ENCODE measurements around the gene ATP10A. TPM values are rescaled to one million over a fixed set of nuclear protein-coding genes. Genes with fewer than 3 reads are reported as not detected.

Gene ATP10A
- total RNA-seq, 2 donors from 2014 or later, result 5.6 to 14.3 TPM

DNA sequence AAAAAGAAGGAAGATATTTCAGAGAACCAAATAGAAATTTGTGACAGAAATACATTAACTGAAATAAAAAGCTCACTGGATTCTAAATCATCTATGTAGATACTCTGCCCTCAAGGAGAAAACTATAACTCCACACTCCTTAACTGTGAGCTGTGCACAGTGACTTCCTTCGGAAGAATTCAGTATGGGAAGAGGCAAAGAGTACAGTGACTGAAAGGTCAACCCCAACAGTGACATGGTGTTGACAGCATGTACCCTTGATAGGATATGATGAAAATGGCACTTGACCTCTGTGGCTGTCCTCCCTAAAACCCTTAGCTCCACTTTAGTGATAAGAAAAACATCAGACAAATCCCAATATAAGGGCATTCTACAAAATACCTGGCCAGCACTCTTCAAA lies 165.5 kb downstream of the ATP10A start:
- H3K9me3 ChIP-seq, result no peaks in the 10 kb centered on the region
- no peaks in the 10 kb centered on the region for H3K4me1 ChIP-seq (replicated peaks)
- intact Hi-C loops (cut with DNase I), result loop anchor here (10.0 kb wide), 1 partner anchor 193 kb away; no protein-coding TSS in a partner anchor
- H3K27ac ChIP-seq, result no peak overlapping the region
- WGBS, result 95% methylated on average over 1 of the region's 1 CpG
- no peaks in the 10 kb centered on the region for H3K27me3 ChIP-seq (replicated peaks; ENCODE audit: insufficient read depth)
- H3K4me3 ChIP-seq, result no peak overlapping the region
- no peak for DNase-seq (ENCODE audit: low spot score)
- no peaks in the 10 kb centered on the region for H3K36me3 ChIP-seq
- TF ChIP-seq POLR2AphosphoS5 (IDR thresholded peaks at IDR 0.05) (no peak), POLR2A (IDR thresholded peaks at IDR 0.05) (no peak)
- TF ChIP-seq, protein P1, sequence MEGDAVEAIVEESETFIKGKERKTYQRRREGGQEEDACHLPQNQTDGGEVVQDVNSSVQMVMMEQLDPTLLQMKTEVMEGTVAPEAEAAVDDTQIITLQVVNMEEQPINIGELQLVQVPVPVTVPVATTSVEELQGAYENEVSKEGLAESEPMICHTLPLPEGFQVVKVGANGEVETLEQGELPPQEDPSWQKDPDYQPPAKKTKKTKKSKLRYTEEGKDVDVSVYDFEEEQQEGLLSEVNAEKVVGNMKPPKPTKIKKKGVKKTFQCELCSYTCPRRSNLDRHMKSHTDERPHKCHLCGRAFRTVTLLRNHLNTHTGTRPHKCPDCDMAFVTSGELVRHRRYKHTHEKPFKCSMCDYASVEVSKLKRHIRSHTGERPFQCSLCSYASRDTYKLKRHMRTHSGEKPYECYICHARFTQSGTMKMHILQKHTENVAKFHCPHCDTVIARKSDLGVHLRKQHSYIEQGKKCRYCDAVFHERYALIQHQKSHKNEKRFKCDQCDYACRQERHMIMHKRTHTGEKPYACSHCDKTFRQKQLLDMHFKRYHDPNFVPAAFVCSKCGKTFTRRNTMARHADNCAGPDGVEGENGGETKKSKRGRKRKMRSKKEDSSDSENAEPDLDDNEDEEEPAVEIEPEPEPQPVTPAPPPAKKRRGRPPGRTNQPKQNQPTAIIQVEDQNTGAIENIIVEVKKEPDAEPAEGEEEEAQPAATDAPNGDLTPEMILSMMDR (IDR thresholded peaks at IDR 0.05), result no peak

DNA sequence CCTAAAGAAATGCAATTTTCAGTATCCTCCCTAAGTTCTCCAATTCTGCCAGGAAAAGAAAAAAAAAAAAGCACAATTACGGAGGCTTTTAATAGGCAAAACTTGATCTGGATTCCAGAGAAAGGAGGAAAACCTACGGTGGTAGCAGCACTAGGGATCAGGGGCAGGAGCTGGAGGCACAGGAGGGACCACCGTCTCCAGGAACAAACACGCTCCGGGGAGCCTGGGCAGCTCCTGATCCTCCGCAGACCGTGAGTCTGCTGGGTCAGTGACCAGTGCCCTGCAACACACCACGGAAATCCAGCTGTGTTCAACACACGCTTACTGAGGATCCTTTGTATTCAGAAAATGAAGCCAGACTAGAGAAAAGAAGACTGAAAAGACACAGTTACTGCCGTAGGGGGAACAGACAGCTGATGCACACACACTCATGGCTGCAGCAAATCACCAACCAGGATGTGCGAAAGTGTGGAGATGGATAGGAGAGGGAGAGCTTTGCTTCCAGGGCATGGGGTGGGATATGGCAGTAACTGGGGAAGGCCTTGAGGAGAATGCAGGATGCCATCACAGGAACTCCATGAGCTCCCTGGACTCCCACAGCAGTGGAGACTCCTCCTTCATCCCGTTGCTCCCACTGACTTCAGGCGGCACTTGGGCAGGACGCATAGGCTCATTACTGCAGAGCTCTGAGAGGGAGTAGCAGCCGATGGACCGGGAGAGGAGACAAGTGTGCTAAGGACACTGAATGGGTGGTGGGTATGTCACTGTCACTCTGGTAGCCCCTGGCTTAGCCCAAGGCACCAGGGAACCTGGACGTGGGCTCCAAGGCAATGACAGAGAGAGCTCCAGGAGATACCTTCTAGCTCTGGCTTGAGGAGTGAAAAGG lies 167.0 kb downstream of the ATP10A start:
- no peak for DNase-seq (ENCODE audit: low spot score)
- no peak overlapping the region for H3K4me3 ChIP-seq
- no peaks in the 10 kb centered on the region for H3K9me3 ChIP-seq
- intact Hi-C loops (cut with DNase I), result loop anchor here (2.0 to 10.0 kb wide), 2 partner anchors 191 to 237 kb away; no protein-coding TSS in a partner anchor
- TF ChIP-seq, protein P1 (IDR thresholded peaks at IDR 0.05), result no peak
- no peak for TF ChIP-seq POLR2A (IDR thresholded peaks at IDR 0.05)
- no peak for TF ChIP-seq POLR2AphosphoS5 (IDR thresholded peaks at IDR 0.05)
- no peak overlapping the region for H3K27ac ChIP-seq
- 89% methylated on average over 17 of the region's 17 CpGs for WGBS
- H3K36me3 ChIP-seq, result no peaks in the 10 kb centered on the region
- no peaks in the 10 kb centered on the region for H3K27me3 ChIP-seq (replicated peaks; ENCODE audit: insufficient read depth)
- H3K4me1 ChIP-seq (replicated peaks), result no peaks in the 10 kb centered on the region

DNA sequence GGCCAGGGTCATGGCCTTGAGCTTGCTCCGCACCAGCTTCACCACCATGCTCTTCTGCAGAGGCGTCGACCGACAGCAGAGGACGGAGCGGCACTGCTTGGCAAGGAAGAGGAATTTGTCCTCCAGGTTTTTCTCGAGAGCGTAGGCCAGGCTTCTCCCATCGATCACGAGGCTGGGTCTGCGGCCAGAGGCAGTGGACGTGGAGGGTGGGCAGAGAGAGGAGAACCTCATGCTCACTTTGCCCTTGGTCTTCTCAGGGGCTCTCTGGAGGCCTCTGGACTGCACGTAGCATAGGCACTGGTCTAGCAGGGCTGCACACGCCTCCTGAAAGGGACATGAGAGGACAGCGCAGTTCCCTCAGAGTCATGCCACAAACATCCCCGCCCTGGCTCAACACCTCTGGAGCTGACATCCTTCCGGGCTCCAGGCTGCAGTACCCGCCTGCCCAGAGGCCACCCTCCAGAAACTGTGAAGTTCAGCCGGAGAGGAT lies 168.3 kb downstream of the ATP10A start:
- Histone ChIP-seq H3K27ac (no peak overlapping the region), H3K27me3 (replicated peaks; ENCODE audit: insufficient read depth) (no peaks in the 10 kb centered on the region), H3K36me3 (no peaks in the 10 kb centered on the region), H3K4me1 (replicated peaks) (no peaks in the 10 kb centered on the region), H3K9me3 (no peaks in the 10 kb centered on the region), H3K4me3 (no peak overlapping the region)
- no peak for DNase-seq (ENCODE audit: low spot score)
- WGBS, result 96% methylated on average over 19 of the region's 19 CpGs
- intact Hi-C loops (cut with DNase I), result loop anchor here (2.0 to 10.0 kb wide), 2 partner anchors 190 to 238 kb away; no protein-coding TSS in a partner anchor
- TF ChIP-seq POLR2AphosphoS5 (IDR thresholded peaks at IDR 0.05), result no peak
- no peak for TF ChIP-seq POLR2A (IDR thresholded peaks at IDR 0.05)
- TF ChIP-seq, protein P1 (IDR thresholded peaks at IDR 0.05), result no peak

DNA sequence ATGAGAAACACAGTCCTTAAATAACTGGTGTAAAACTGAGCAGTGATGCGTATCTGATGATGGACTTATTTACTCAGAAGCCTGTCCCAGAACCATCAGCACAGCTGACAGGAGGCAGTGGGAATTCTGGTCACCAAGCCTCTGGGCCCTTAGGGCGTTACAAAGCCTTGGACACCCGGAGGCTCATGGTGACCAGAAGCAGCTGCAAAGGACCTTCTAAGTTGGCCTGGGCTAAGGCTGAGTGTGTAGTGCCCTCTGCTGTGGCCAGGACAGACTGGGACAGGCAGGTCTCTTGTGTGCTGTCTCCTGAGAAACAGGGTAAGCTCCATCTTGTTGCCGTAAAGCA lies 168.9 kb downstream of the ATP10A start:
- intact Hi-C loops (cut with DNase I), result loop anchor here (2.0 to 10.0 kb wide), 2 partner anchors 189 to 239 kb away; no protein-coding TSS in a partner anchor
- no peak for TF ChIP-seq POLR2AphosphoS5 (IDR thresholded peaks at IDR 0.05)
- TF ChIP-seq POLR2A (IDR thresholded peaks at IDR 0.05), result no peak
- TF ChIP-seq, protein P1 (IDR thresholded peaks at IDR 0.05), result no peak
- DNase-seq (ENCODE audit: low spot score), result no peak
- WGBS, result 90% methylated on average over 4 of the region's 4 CpGs
- H3K36me3 ChIP-seq, result no peaks in the 10 kb centered on the region
- H3K4me1 ChIP-seq (replicated peaks), result no peaks in the 10 kb centered on the region
- no peaks in the 10 kb centered on the region for H3K27me3 ChIP-seq (replicated peaks; ENCODE audit: insufficient read depth)
- no peak overlapping the region for H3K4me3 ChIP-seq
- no peak overlapping the region for H3K27ac ChIP-seq
- no peaks in the 10 kb centered on the region for H3K9me3 ChIP-seq
